ENCODE results near the gene MEGF10.

The MEGF10 gene

DNA sequence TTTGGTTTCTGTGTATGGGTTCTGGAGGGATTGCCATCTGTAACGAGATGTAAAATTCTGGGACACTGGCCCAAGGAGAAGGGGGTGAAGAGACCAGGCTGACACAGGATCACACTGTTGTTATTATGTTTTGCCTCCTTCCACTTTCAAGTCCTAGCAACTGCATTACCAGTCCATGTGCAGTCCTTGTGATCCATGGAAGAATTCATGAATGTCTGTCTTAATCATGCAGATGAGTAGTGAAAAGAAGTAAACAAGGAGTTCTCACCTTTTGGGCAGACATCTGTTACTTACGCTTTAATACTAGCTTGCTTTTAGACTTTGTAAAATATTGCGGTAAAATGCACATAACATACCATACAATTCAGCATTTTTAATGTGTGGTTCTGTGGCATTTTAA is 18.3 kb downstream of the MEGF10 start:
- Histone ChIP-seq H3K27ac (ENCODE audit: poor library complexity, severe bottlenecking) (no peak overlapping the region), H3K27me3 (ENCODE audit: insufficient read depth, poor library complexity, severe bottlenecking) (peaks cover 21% of the 10 kb centered on the region), H3K36me3 (ENCODE audit: low read depth) (no peaks in the 10 kb centered on the region), H3K9me3 (ENCODE audit: severe bottlenecking) (no peaks in the 10 kb centered on the region), H3K4me3 (ENCODE audit: severe bottlenecking) (no peak overlapping the region), H3K4me1 (ENCODE audit: insufficient read depth, poor library complexity, severe bottlenecking) (no peaks in the 10 kb centered on the region)
- TF ChIP-seq, protein P1, sequence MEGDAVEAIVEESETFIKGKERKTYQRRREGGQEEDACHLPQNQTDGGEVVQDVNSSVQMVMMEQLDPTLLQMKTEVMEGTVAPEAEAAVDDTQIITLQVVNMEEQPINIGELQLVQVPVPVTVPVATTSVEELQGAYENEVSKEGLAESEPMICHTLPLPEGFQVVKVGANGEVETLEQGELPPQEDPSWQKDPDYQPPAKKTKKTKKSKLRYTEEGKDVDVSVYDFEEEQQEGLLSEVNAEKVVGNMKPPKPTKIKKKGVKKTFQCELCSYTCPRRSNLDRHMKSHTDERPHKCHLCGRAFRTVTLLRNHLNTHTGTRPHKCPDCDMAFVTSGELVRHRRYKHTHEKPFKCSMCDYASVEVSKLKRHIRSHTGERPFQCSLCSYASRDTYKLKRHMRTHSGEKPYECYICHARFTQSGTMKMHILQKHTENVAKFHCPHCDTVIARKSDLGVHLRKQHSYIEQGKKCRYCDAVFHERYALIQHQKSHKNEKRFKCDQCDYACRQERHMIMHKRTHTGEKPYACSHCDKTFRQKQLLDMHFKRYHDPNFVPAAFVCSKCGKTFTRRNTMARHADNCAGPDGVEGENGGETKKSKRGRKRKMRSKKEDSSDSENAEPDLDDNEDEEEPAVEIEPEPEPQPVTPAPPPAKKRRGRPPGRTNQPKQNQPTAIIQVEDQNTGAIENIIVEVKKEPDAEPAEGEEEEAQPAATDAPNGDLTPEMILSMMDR (IDR thresholded peaks at IDR 0.05; ENCODE audit: poor library complexity, severe bottlenecking): no peak
- ATAC-seq (ENCODE audit: low read depth): no peak
- DNase-seq (ENCODE audit: low spot score): no peak

GRCh38 chr5:127311349-127311748 is 20.8 kb downstream of the MEGF10 start:
- ATAC-seq (ENCODE audit: low read depth) (no peak), DNase-seq (ENCODE audit: low spot score) (no peak)
- H3K36me3 ChIP-seq (ENCODE audit: low read depth): no peaks in the 10 kb centered on the region
- no peaks in the 10 kb centered on the region for H3K4me1 ChIP-seq (ENCODE audit: insufficient read depth, poor library complexity, severe bottlenecking)
- H3K27ac ChIP-seq (ENCODE audit: poor library complexity, severe bottlenecking): no peak overlapping the region
- no peaks in the 10 kb centered on the region for H3K9me3 ChIP-seq (ENCODE audit: severe bottlenecking)
- H3K27me3 ChIP-seq (ENCODE audit: insufficient read depth, poor library complexity, severe bottlenecking): peaks cover 21% of the 10 kb centered on the region
- H3K4me3 ChIP-seq (ENCODE audit: severe bottlenecking): no peak overlapping the region
- TF ChIP-seq, protein P1 (IDR thresholded peaks at IDR 0.05; ENCODE audit: poor library complexity, severe bottlenecking): no peak

GRCh38 chr5:127311781-127312525 is 21.4 kb downstream of the MEGF10 start:
- Histone ChIP-seq H3K9me3 (ENCODE audit: severe bottlenecking) (no peaks in the 10 kb centered on the region), H3K27ac (ENCODE audit: poor library complexity, severe bottlenecking) (no peak overlapping the region), H3K27me3 (ENCODE audit: insufficient read depth, poor library complexity, severe bottlenecking) (peaks cover 21% of the 10 kb centered on the region), H3K4me3 (ENCODE audit: severe bottlenecking) (no peak overlapping the region), H3K36me3 (ENCODE audit: low read depth) (no peaks in the 10 kb centered on the region), H3K4me1 (ENCODE audit: insufficient read depth, poor library complexity, severe bottlenecking) (no peaks in the 10 kb centered on the region)
- TF ChIP-seq, protein P1 (IDR thresholded peaks at IDR 0.05; ENCODE audit: poor library complexity, severe bottlenecking): no peak
- DNase-seq (ENCODE audit: low spot score) (no peak), ATAC-seq (ENCODE audit: low read depth) (no peak)

DNA sequence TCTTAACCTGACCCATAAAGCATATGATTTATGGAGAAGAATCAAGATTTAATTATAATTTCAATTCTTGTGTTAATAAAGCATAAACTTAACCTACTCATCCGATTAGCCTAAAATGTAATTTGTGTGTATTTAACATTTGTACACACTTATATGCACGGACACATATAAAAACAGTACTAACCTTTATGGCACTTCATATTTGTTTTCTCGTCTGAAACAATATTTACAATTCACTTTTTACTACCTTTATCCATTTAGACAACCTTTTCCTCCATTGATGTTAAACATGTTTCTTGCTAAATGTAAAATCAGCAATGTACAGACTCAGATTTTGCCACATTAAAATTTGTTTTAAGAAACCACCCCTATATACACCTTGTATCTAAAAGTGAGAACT is 22.8 kb downstream of the MEGF10 start:
- Histone ChIP-seq H3K27me3 (ENCODE audit: insufficient read depth, poor library complexity, severe bottlenecking) (peaks cover 21% of the 10 kb centered on the region), H3K36me3 (ENCODE audit: low read depth) (no peaks in the 10 kb centered on the region), H3K9me3 (ENCODE audit: severe bottlenecking) (no peaks in the 10 kb centered on the region), H3K4me3 (ENCODE audit: severe bottlenecking) (no peak overlapping the region), H3K27ac (ENCODE audit: poor library complexity, severe bottlenecking) (no peak overlapping the region), H3K4me1 (ENCODE audit: insufficient read depth, poor library complexity, severe bottlenecking) (no peaks in the 10 kb centered on the region)
- no peak for ATAC-seq (ENCODE audit: low read depth)
- TF ChIP-seq, protein P1 (IDR thresholded peaks at IDR 0.05; ENCODE audit: poor library complexity, severe bottlenecking): no peak
- DNase-seq (ENCODE audit: low spot score): no peak

DNA sequence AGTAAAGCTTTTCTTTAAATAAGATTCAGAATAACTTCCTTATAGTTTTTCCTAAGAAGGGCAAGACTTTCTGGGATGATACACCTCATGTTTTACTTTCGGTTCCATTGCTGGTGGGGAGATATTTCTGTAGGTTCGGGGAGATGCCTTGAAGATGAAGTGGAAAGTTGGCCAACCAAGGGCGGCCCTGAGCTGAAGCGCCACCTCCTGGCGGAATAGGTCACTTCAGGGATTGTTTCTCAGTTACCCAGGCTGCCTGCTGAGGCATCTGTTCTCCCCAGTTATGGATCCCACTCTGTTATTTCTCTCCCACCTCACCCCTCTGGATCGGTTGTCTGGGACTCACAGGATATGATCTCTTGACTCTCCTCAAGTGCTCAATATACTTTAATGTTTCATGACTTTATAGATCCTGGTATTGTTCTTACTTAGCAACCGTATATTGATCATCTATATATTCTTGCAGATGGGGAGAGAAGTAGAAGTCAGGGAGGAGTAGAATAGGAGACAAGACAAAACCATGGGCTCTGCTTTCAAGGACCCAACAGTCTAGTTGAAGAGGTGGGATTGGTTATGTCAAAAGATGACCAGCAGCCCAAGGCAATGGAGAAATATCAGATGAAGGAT is 23.4 kb downstream of the MEGF10 start:
- H3K4me1 ChIP-seq (ENCODE audit: insufficient read depth, poor library complexity, severe bottlenecking): no peaks in the 10 kb centered on the region
- H3K27me3 ChIP-seq (ENCODE audit: insufficient read depth, poor library complexity, severe bottlenecking): peaks cover 21% of the 10 kb centered on the region
- TF ChIP-seq, protein P1 (IDR thresholded peaks at IDR 0.05; ENCODE audit: poor library complexity, severe bottlenecking): peak; percentile 98
- ATAC-seq (ENCODE audit: low read depth): peak; percentile 88
- DNase-seq (ENCODE audit: low spot score): no peak
- no peak overlapping the region for H3K4me3 ChIP-seq (ENCODE audit: severe bottlenecking)
- no peaks in the 10 kb centered on the region for H3K9me3 ChIP-seq (ENCODE audit: severe bottlenecking)
- no peak overlapping the region for H3K27ac ChIP-seq (ENCODE audit: poor library complexity, severe bottlenecking)
- H3K36me3 ChIP-seq (ENCODE audit: low read depth): no peaks in the 10 kb centered on the region
